ENCODE results near the gene LENG1. TPM values are rescaled to one million over a fixed set of nuclear protein-coding genes. Genes with fewer than 3 reads are reported as not detected.

LENG1 gene
- total and polyA plus RNA-seq, 9 of the 15 experiments (the other 6 are each of a cell fraction or from before 2014, with no cell fraction given): 0.30 to 10.5 (median 4.7) TPM

GRCh38 chr19:54127688-54128440 is 31.7 kb downstream of the LENG1 start:
- in situ Hi-C loops (cut with MboI): no loop called here
- Histone ChIP-seq H3K27me3 (ENCODE audit: control insufficient read depth in 2 of 2, insufficient read depth in 2 of 2, low read length in 2 of 2) (no peaks in the 10 kb centered on the region), H3K4me1 (replicated peaks in 1 of 2; ENCODE audit: control insufficient read depth in 2 of 2, insufficient read depth in 2 of 2, low read length in 2 of 2) (no peaks in the 10 kb centered on the region; a peak in 1 of 5 replicates), H3K9me3 (replicated peaks; ENCODE audit: control insufficient read depth, insufficient read depth, low read depth, low read length) (no peaks in the 10 kb centered on the region), H4K20me1 (replicated peaks; ENCODE audit: control insufficient read depth, insufficient read depth, low read length) (no peaks in the 10 kb centered on the region), H3K4me2 (ENCODE audit: insufficient read depth, low read length) (no peak overlapping the region), H2AFZ (ENCODE audit: low read depth, low read length) (no peak overlapping the region), H3K36me3 (ENCODE audit: control insufficient read depth, insufficient read depth, low read length) (peaks cover 78% of the 10 kb centered on the region; the same call in 2 of the 3 replicates), H3K4me3 (no peak overlapping the region), H3K9ac (ENCODE audit: insufficient read depth in 1 of 2, low read depth in 2 of 2, low read length in 2 of 2) (no peak overlapping the region), H3K79me2 (ENCODE audit: control insufficient read depth, insufficient read depth, low read length) (no peaks in the 10 kb centered on the region), H3K9me1 (ENCODE audit: control insufficient read depth, insufficient read depth, low read length) (no peaks in the 10 kb centered on the region), H3K27ac (ENCODE audit: extremely low read depth, low read depth, low read length) (no peak overlapping the region)
- TF ChIP-seq NCOA2 (IDR thresholded peaks at IDR 0.05; ENCODE audit: partially characterized antibody in 2 of 2) (no peak), MCM3 (IDR thresholded peaks at IDR 0.05) (no peak), THRAP3 (IDR thresholded peaks at IDR 0.05; ENCODE audit: borderline replicate concordance) (no peak), BCOR (IDR thresholded peaks at IDR 0.05) (no peak), KLF6 (CRISPR knock-in tag; IDR thresholded peaks at IDR 0.05; ENCODE audit: borderline replicate concordance) (no peak)
- intact Hi-C loops (cut with micrococcal nuclease): no loop called here
- DNase-seq (ENCODE audit: extremely low read depth in 1 of 4, low spot score in 3 of 4) (no peak), FAIRE-seq (no peak), ATAC-seq (no peak)
- ChIA-PET POLR2A (no interaction called here), CTCF (ENCODE audit: low intra/inter-chr PET ratio) (no interaction called here)
- WGBS (ENCODE audit: insufficient coverage, low coverage, missing lambda C conversion rate): 96% methylated on average over 17 of the region's 44 CpGs
- BruUV-seq (replicated peaks): no TSS peak

DNA sequence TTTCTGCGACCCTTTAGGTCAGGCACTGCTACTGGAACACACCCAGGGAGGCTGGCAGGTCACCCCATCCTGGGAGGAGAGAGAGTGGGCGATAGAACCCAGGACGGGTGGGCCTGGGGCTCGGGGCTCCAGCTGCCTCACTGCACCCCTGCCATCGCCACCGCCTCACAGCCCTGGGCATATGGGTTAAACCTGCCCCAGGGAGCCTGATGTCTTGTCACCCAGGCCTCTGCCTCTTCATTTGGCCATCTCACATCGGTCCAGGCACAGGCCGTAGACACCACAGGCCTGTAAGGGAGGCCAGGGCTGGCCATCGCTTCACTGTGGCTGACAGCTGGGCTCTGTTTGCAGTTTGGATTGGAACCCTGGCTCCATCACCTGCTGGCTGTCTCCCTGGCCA is 33.8 kb downstream of the LENG1 start:
- TF ChIP-seq ATF7 (IDR thresholded peaks at IDR 0.05) (no peak), POLR2G (IDR thresholded peaks at IDR 0.05; ENCODE audit: low read depth, low read length) (peak; percentile 11), HCFC1 (IDR thresholded peaks at IDR 0.05; ENCODE audit: low read depth, low read length) (no peak), ZNF785 (CRISPR knock-in tag; IDR thresholded peaks at IDR 0.05) (no peak)
- H3K9me3 ChIP-seq (replicated peaks; ENCODE audit: control insufficient read depth, insufficient read depth, low read depth, low read length): no peaks in the 10 kb centered on the region
- ATAC-seq: no peak

More for the DNA sequence above, 33.8 kb downstream of the LENG1 start:
- POLR2A ChIA-PET: interaction anchor here (1.9 kb wide), 1 partner anchor 11 kb away, joined by 9 read pairs; no protein-coding TSS in a partner anchor
- no peak overlapping the region for H3K27ac ChIP-seq (ENCODE audit: extremely low read depth, low read depth, low read length)
- in situ Hi-C loops (cut with MboI) (no loop called here), intact Hi-C loops (cut with micrococcal nuclease) (no loop called here)
- H3K4me1 ChIP-seq (replicated peaks in 1 of 2; ENCODE audit: control insufficient read depth in 2 of 2, insufficient read depth in 2 of 2, low read length in 2 of 2): no peaks in the 10 kb centered on the region; a peak in 1 of 5 replicates
- no peaks in the 10 kb centered on the region for H3K79me2 ChIP-seq (ENCODE audit: control insufficient read depth, insufficient read depth, low read length)
- 84% methylated on average over 4 of the region's 9 CpGs for WGBS (ENCODE audit: insufficient coverage, low coverage, missing lambda C conversion rate)
- H4K20me1 ChIP-seq (replicated peaks; ENCODE audit: control insufficient read depth, insufficient read depth, low read length): no peaks in the 10 kb centered on the region
- DNase-seq (ENCODE audit: extremely low read depth in 1 of 4, low spot score in 3 of 4) (no peak), FAIRE-seq (no peak)
- H3K4me2 ChIP-seq (ENCODE audit: insufficient read depth, low read length): no peak overlapping the region
- no peak overlapping the region; a peak in 1 of 4 replicates for H3K9ac ChIP-seq (ENCODE audit: insufficient read depth in 1 of 2, low read depth in 2 of 2, low read length in 2 of 2)
- CTCF ChIA-PET (ENCODE audit: low intra/inter-chr PET ratio): no interaction called here
- no peak overlapping the region for H2AFZ ChIP-seq (ENCODE audit: low read depth, low read length)
- H3K4me3 ChIP-seq: no peak overlapping the region
- no peaks in the 10 kb centered on the region for H3K9me1 ChIP-seq (ENCODE audit: control insufficient read depth, insufficient read depth, low read length)
- no peaks in the 10 kb centered on the region for H3K27me3 ChIP-seq (ENCODE audit: control insufficient read depth in 2 of 2, insufficient read depth in 2 of 2, low read length in 2 of 2)
- BruUV-seq (replicated peaks): no TSS peak
- H3K36me3 ChIP-seq (ENCODE audit: control insufficient read depth, insufficient read depth, low read length): peaks cover 84% of the 10 kb centered on the region; the same call in 2 of the 3 replicates

Measured in K562 (cell line).